Upper lobe of left lung (tissue), 6 donors: ENCODE measurements around the gene TPSD1. TPM values are rescaled to one million over a fixed set of nuclear protein-coding genes. Genes with fewer than 3 reads are reported as not detected.

Experiments used
- ATAC-seq, 2 donors: fragments of 200-7000 bp; cut with Tn5 transposase; one replicate each; pipeline ENCODE4 v1.9.1; 2022; ENCODE audit warnings: mild to moderate bottlenecking in 2 of 2, moderate library complexity in 2 of 2; ENCODE audit not compliant: low FRiP score in 2 of 2
- DNase-seq, 2 donors: peaks; one replicate each; pipeline ENCODE4 v3.0.0-alpha.2; 2019 to 2020
- H3K27ac ChIP-seq, 4 donors: fragments of 200-600 bp; sonication (generic); one replicate each; pipeline ENCODE4 v1.5.1; 2016 to 2019
- H3K27me3 ChIP-seq, 4 donors: fragments of 200-600 bp; sonication (generic); one replicate each; pipeline ENCODE4 v1.5.1; 2017 to 2019
- H3K36me3 ChIP-seq, 4 donors: fragments of 200-600 bp; sonication (generic); one replicate each; pipeline ENCODE4 v1.5.1; 2016 to 2019
- H3K4me1 ChIP-seq, 4 donors: fragments of 200-600 bp; sonication (generic); one replicate each; pipeline ENCODE4 v1.5.1; 2018 to 2019
- H3K4me3 ChIP-seq, 4 donors: fragments of 200-600 bp; sonication (generic); one replicate each; pipeline ENCODE4 v1.5.1; 2017 to 2019; ENCODE audit warnings: mild to moderate bottlenecking in 2 of 4, moderate library complexity in 1 of 4
- H3K9me3 ChIP-seq, 4 donors: fragments of 200-600 bp; sonication (generic); one replicate each; pipeline ENCODE4 v1.5.1; 2018 to 2019
- CTCF ChIP-seq, 6 experiments: fragments of 450-650 bp in 4 of 6; fragments of 200-600 bp in 2 of 6; sonication (generic) in 2 of 6; IDR thresholded peaks; one replicate each; pipeline ENCODE4 v1.5.1; 2016 to 2019; ENCODE audit warnings: antibody characterized with exemption in 6 of 6
- EP300 ChIP-seq, 4 donors: sonication (generic); formaldehyde crosslinking; IDR thresholded peaks; one replicate each; pipeline ENCODE4 v1.5.1; 2017; ENCODE audit warnings: antibody characterized with exemption in 4 of 4, control low read depth in 2 of 4
- POLR2A ChIP-seq, 4 donors: fragments of 450-650 bp; IDR thresholded peaks; one replicate each; pipeline ENCODE4 v1.5.1; 2016 to 2017; ENCODE audit warnings: antibody characterized with exemption in 4 of 4, mild to moderate bottlenecking in 2 of 4
- POLR2AphosphoS5 ChIP-seq, 2 donors: sonication (generic); formaldehyde crosslinking; IDR thresholded peaks; one replicate each; pipeline ENCODE4 v1.5.1; 2017; ENCODE audit warnings: antibody characterized with exemption in 2 of 2
- WGBS, 2 donors: methylation state at CpG; one replicate each; pipeline ENCODE4 v1.1.5; 2017 to 2018; 5-methylcytosine and 5-hydroxymethylcytosine counted together
- total RNA-seq, 6 donors: library from RNA; depleted of rRNA in 4 of 6; stranded (reverse); fragments of >200 nt in 4 of 6; gene quantifications; one replicate each; pipeline versions ENCODE4 v1.1.0 to v1.2.1, GENCODE V29; 2016 to 2021
- donor health status: DM: no; HTN: no; CAD: no; lungs with moderate emphysema.
- donor health status: DM: no; HTN: yes; CAD: no; lungs with severe emphysema.

Gene TPSD1
- total RNA-seq, 6 donors from 2014 or later: 1.3 to 14.0 (median 6.4) TPM

DNA sequence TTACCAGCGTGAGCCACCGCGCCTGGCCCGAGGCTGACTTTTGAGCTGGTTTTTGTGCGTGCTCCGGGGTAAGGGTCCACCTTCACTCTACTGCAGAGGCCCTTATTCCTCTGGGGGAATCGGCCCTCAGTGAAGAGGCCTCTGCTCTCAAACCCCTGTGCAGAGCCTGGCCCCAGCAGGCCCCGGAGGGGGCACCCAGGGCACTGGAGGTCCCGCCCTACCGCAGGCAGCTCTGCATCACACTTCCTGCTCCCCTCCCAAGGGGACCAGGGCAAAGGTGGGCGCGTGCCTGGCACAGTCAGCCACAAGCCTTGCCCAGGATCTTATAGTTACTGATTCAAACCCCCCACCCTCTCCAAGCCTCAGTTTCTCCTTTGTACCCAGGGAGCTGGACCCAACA lies 50.0 kb downstream of the TPSD1 start:
- Histone ChIP-seq H3K4me1 (peaks cover 7 to 33% (median 13%) of the 10 kb centered on the region in 4 donors), H3K27ac (no peak overlapping the region), H3K9me3 (no peaks in the 10 kb centered on the region), H3K27me3 (no peaks in the 10 kb centered on the region), H3K4me3 (no peak overlapping the region), H3K36me3 (no peaks in the 10 kb centered on the region)
- no peak for TF ChIP-seq POLR2A (IDR thresholded peaks at IDR 0.05)
- TF ChIP-seq CTCF (IDR thresholded peaks at IDR 0.05): no peak
- no peak for TF ChIP-seq POLR2AphosphoS5 (IDR thresholded peaks at IDR 0.05)
- no peak for TF ChIP-seq EP300 (IDR thresholded peaks at IDR 0.05)
- 75% methylated on average over 12 of the region's 12 CpGs; no CpG with 5 or more reads in 1 of the 2 donors for WGBS, 2 donors
- ATAC-seq (no peak), DNase-seq (no peak)

GRCh38 chr16:1306334-1306733 lies 50.5 kb downstream of the TPSD1 start:
- Histone ChIP-seq H3K27me3 (no peaks in the 10 kb centered on the region), H3K36me3 (no peaks in the 10 kb centered on the region), H3K4me1 (peaks cover 11 to 33% (median 14%) of the 10 kb centered on the region in 4 donors), H3K4me3 (no peak overlapping the region), H3K27ac (no peak overlapping the region), H3K9me3 (no peaks in the 10 kb centered on the region)
- DNase-seq (no peak), ATAC-seq (no peak)
- TF ChIP-seq POLR2AphosphoS5 (IDR thresholded peaks at IDR 0.05) (no peak), CTCF (IDR thresholded peaks at IDR 0.05) (no peak), POLR2A (IDR thresholded peaks at IDR 0.05) (no peak), EP300 (IDR thresholded peaks at IDR 0.05) (no peak)
- 65 to 77% methylated on average over 4 of the region's 4 CpGs for WGBS, 2 donors

DNA sequence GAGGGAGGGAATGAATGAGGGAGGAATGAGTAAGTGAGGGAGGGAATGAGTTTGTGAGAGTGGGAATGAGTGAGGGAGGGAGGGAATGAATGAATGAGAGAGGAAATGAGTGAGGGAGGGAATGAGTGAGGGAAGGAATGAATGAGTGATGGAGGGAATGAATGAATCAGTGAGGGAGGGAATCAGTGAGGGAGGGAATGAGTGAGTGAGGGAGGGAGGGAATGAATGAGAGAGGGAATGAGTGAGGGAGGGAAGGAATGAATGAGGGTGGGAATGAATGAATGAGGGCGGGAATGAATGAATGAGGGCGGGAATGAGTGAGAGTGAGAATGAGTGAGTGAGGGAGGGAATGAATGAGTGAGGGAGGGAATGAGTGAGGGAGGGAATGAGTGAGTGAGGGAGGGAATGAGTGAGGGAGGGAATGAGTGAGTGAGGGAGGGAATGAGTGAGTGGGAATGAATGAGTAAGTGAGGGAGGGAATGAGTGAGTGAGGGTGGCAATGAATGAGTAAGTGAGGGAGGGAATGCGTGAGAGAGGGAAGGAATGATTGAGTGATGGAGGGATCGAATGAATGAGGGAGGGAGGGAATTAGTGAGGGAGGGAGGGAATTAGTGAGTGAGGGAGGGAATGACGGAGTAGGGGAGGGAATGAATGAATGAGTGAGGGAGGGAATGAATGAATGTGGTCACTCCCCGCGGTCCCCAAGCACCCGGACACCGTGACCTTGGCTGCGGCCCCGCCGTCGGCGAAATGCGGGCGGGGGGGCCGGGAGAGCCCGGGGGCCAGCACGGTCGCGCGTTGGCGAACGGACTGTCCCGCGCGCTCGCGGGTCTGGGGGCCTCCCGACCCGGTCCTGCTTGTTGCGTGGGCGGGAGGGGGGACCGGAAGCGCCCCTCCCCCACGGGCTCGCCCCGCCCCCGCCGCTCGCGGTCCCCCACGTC lies 52.4 kb downstream of the TPSD1 start:
- no peak for DNase-seq
- ATAC-seq: no peak
- 6 to 12% methylated on average over 14 to 33 of the region's 43 CpGs for WGBS, 2 donors

More for the DNA sequence above, 52.4 kb downstream of the TPSD1 start:
- H3K9me3 ChIP-seq: no peaks in the 10 kb centered on the region
- H3K36me3 ChIP-seq: peaks cover 0 to 10% (median 4%) of the 10 kb centered on the region in 4 donors
- H3K27me3 ChIP-seq: no peaks in the 10 kb centered on the region
- TF ChIP-seq POLR2AphosphoS5 (IDR thresholded peaks at IDR 0.05) (no peak), POLR2A (IDR thresholded peaks at IDR 0.05) (no peak), CTCF (IDR thresholded peaks at IDR 0.05) (no peak), EP300 (IDR thresholded peaks at IDR 0.05) (no peak)
- H3K4me3 ChIP-seq: peak overlapping the region; percentile 42 to 91 (median 84)
- peaks cover 28 to 45% (median 30%) of the 10 kb centered on the region in 4 donors for H3K4me1 ChIP-seq
- H3K27ac ChIP-seq: peak overlapping the region; percentile 97 to 99 (median 98)

Other genes starting within 250 kb of the TPSD1 start
- not detected for gene SSTR5, start 183.3 kb upstream of the TPSD1 start, total RNA-seq
- under 1 TPM in 1 of 6 donors, not detected in 5; 0.30 TPM for gene C1QTNF8, start 159.8 kb upstream of the TPSD1 start, total RNA-seq
- gene CACNA1H, start 103.0 kb upstream of the TPSD1 start, total RNA-seq: 10 to 100 TPM in 2 of 6 donors, 1 to 10 TPM in 4; 6.4 to 46.1 (median 9.3) TPM
- gene TPSG1, start 30.8 kb upstream of the TPSD1 start, total RNA-seq: 10 to 100 TPM in 1 of 6 donors, 1 to 10 TPM in 2, under 1 TPM in 1, not detected in 2; 0.61 to 38.8 (median 3.7) TPM
- 100 to 1,000 TPM in 2 of 6 donors, 10 to 100 TPM in 4; 10.5 to 329 (median 70.7) TPM for gene TPSB2, start 25.9 kb upstream of the TPSD1 start, total RNA-seq
- gene TPSAB1, start 15.4 kb upstream of the TPSD1 start, total RNA-seq: 100 to 1,000 TPM in 3 of 6 donors, 10 to 100 TPM in 2, 1 to 10 TPM in 1; 6.4 to 207 (median 99.8) TPM
- gene UBE2I, start 53.6 kb downstream of the TPSD1 start, total RNA-seq: 100 to 1,000 TPM in 1 of 6 donors, 10 to 100 TPM in 5; 51.4 to 113 (median 92.0) TPM
- 10 to 100 TPM in 3 of 6 donors, 1 to 10 TPM in 3; 3.2 to 57.6 (median 11.5) TPM for gene BAIAP3, start 77.6 kb downstream of the TPSD1 start, total RNA-seq
- gene TSR3, start 95.8 kb downstream of the TPSD1 start, total RNA-seq: 10 to 100 TPM; 55.6 to 74.5 (median 65.1) TPM
- gene GNPTG, start 95.9 kb downstream of the TPSD1 start, total RNA-seq: 100 to 1,000 TPM in 1 of 6 donors, 10 to 100 TPM in 5; 32.8 to 106 (median 93.0) TPM
- 10 to 100 TPM in 5 of 6 donors, 1 to 10 TPM in 1; 7.6 to 83.8 (median 28.0) TPM for gene UNKL, start 158.6 kb downstream of the TPSD1 start, total RNA-seq
- 10 to 100 TPM in 3 of 6 donors, 1 to 10 TPM in 3; 3.1 to 16.3 (median 9.9) TPM for gene UQCC4, start 164.7 kb downstream of the TPSD1 start, total RNA-seq
- 1 to 10 TPM in 1 of 6 donors, under 1 TPM in 1, not detected in 4; 0.27 to 2.2 TPM for gene PERCC1, start 175.0 kb downstream of the TPSD1 start, total RNA-seq
- 1 to 10 TPM in 4 of 6 donors, under 1 TPM in 1, not detected in 1; 0.30 to 5.4 (median 2.9) TPM for gene CCDC154, start 188.5 kb downstream of the TPSD1 start, total RNA-seq
- gene CLCN7, start 219.0 kb downstream of the TPSD1 start, total RNA-seq: 100 to 1,000 TPM in 4 of 6 donors, 10 to 100 TPM in 2; 78.0 to 463 (median 147) TPM
- under 1 TPM in 3 of 6 donors, not detected in 3; 0.30 to 0.34 (median 0.34) TPM for gene PTX4, start 232.9 kb downstream of the TPSD1 start, total RNA-seq
- 100 to 1,000 TPM in 1 of 6 donors, 10 to 100 TPM in 5; 13.8 to 130 (median 41.5) TPM for gene TELO2, start 237.3 kb downstream of the TPSD1 start, total RNA-seq